ENCODE data around the gene C11orf65.

Gene C11orf65

DNA sequence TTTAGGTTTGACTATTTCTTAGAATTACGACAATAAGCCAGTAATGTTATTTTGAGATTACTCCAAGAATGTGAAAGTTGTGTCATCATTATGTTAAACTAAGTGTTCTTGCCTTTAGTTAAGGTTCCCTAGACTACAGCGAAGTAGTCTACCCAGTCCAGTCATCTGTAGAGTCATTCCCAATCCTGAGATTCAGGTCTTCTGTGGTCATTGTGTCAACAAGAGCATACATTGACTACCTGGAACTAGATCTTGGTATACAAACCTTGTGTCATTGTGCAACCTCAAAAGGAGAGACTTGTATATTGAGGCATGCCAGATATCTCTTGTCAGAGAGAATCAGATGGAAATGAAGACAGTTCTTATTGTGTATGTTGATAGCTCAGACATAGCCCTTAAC is 128.6 kb downstream of the C11orf65 start:
- ChIA-PET POLR2A (no interaction called here), CTCF (no interaction called here)
- TF ChIP-seq, protein P1, sequence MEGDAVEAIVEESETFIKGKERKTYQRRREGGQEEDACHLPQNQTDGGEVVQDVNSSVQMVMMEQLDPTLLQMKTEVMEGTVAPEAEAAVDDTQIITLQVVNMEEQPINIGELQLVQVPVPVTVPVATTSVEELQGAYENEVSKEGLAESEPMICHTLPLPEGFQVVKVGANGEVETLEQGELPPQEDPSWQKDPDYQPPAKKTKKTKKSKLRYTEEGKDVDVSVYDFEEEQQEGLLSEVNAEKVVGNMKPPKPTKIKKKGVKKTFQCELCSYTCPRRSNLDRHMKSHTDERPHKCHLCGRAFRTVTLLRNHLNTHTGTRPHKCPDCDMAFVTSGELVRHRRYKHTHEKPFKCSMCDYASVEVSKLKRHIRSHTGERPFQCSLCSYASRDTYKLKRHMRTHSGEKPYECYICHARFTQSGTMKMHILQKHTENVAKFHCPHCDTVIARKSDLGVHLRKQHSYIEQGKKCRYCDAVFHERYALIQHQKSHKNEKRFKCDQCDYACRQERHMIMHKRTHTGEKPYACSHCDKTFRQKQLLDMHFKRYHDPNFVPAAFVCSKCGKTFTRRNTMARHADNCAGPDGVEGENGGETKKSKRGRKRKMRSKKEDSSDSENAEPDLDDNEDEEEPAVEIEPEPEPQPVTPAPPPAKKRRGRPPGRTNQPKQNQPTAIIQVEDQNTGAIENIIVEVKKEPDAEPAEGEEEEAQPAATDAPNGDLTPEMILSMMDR (IDR thresholded peaks at IDR 0.05; ENCODE audit: control extremely low read depth, extremely low read depth, low read depth, missing control alignments) = no peak
- no peak for DNase-seq (ENCODE audit: extremely low spot score)

DNA sequence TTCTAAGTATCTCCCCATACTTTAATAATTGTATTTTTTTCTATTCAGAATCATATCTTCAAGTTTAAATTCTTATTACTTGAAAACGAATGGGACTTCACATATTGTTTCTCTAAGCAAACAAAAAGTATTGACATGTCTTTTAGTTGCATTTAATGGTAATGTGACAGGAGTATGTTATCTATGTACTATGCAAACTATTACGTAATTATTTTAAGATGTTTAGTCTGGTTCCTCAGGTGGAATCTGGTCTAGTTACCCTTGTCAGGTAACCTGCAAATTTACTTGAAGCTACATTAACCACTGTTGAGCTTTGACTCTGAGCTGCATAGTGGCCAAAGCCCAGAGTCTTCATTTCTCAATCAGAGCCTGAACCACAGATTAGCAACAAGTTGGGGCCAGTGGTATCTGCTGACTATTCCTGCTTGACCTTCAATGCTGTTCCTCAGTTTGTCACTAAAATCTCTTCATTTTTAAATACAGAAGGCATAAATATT is 133.9 kb downstream of the C11orf65 start:
- TF ChIP-seq, protein P1 (IDR thresholded peaks at IDR 0.05; ENCODE audit: control extremely low read depth, extremely low read depth, low read depth, missing control alignments) = no peak
- DNase-seq (ENCODE audit: extremely low spot score) = no peak
- ChIA-PET CTCF (interaction anchor here (1.8 kb wide), 1 partner anchor 10 kb away, joined by 6 read pairs; no protein-coding TSS in a partner anchor), POLR2A (no interaction called here)
